ENCODE measurements around the gene TTC34. TPM values are rescaled to one million over a fixed set of nuclear protein-coding genes. Genes with fewer than 3 reads are reported as not detected.

TTC34 gene
- total and polyA plus RNA-seq, 10 of the 15 experiments (the other 5 are each of a cell fraction or from before 2014, with no cell fraction given), result 0.03 to 0.49 (median 0.05) TPM; not detected in 2

DNA sequence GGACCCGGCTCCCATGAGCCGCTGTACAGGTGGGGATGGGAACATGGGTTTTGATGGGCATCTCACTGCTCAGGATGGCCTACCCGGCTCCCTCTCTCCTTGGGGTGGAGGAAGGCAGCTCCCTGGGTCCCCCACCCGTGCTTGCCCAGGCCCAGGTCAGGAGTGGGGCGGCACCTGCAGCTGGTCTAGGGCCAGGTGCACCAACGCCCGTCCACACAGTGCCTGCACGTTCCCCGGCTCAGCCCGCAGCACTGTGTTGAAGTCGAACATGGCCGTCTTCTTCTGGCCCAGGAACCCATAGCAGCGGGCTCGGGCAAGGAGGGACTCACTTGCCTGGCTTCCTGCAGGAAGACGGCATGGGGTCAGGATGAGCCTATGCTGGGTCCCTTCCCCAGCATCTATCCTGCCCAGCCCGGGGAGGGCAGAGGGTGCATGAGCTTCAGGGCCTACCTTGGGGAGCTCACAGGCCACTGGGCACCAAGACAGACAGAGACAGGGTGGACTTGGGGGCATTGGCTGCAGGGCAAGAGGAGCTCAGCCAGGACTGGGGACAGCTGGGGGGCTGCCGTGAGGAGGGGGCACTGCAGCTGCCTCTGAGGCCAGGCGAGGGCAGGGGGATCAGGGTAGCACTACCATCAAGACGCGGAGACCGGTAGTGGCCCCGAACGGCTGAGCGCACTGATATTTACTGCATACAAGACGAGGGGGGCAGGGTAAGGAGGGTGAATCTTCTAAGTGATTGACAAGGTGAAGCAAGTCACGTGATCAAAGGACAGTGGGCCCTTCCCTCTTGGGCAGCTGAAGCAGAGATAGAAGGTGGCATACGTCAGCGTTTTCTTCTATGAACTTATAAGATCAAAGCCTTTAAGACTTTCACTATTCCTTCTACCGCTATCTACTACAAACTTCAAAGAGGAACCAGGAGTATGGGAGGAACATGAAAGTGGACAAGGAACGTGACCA lies 17.8 kb downstream of the TTC34 start (continued):
- TF ChIP-seq, protein P1, sequence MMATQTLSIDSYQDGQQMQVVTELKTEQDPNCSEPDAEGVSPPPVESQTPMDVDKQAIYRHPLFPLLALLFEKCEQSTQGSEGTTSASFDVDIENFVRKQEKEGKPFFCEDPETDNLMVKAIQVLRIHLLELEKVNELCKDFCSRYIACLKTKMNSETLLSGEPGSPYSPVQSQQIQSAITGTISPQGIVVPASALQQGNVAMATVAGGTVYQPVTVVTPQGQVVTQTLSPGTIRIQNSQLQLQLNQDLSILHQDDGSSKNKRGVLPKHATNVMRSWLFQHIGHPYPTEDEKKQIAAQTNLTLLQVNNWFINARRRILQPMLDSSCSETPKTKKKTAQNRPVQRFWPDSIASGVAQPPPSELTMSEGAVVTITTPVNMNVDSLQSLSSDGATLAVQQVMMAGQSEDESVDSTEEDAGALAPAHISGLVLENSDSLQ (IDR thresholded peaks at IDR 0.05), result no peak
- TF ChIP-seq ZNF217 (IDR thresholded peaks at IDR 0.05) (no peak), POLR2AphosphoS2 (IDR thresholded peaks at IDR 0.05; ENCODE audit: low read depth, low read length) (no peak)
- TF ChIP-seq, protein P2, sequence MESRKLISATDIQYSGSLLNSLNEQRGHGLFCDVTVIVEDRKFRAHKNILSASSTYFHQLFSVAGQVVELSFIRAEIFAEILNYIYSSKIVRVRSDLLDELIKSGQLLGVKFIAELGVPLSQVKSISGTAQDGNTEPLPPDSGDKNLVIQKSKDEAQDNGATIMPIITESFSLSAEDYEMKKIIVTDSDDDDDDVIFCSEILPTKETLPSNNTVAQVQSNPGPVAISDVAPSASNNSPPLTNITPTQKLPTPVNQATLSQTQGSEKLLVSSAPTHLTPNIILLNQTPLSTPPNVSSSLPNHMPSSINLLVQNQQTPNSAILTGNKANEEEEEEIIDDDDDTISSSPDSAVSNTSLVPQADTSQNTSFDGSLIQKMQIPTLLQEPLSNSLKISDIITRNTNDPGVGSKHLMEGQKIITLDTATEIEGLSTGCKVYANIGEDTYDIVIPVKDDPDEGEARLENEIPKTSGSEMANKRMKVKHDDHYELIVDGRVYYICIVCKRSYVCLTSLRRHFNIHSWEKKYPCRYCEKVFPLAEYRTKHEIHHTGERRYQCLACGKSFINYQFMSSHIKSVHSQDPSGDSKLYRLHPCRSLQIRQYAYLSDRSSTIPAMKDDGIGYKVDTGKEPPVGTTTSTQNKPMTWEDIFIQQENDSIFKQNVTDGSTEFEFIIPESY (IDR thresholded peaks at IDR 0.05), result no peak

DNA sequence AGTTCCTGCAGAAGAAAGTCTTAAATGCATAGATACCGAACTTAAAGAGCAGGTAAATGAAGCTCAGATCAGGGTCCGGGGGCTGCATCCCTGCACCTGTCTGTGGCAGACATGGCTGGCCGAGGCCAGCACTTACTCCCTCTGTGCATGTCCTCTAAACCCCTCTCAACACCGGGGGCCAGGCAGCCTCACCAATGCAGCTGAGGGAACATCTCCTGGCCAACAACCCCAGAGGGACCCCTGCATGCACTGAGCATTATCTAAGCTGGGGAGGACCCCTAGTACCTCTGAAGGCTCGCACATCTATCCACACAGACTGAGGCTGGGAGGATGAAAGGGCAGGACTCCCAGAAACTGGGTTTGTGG lies 18.4 kb downstream of the TTC34 start:
- ChIA-PET SMC1A (ENCODE audit: uncharacterized antibody, unreplicated experiment) (no interaction called here), RAD21 (ENCODE audit: unreplicated experiment) (no interaction called here), POLR2A (no interaction called here), CTCF (no interaction called here)
- no peak overlapping the region for H3K27ac ChIP-seq (ENCODE audit: control insufficient read depth, insufficient read depth)
- no peaks in the 10 kb centered on the region for H3K79me2 ChIP-seq (ENCODE audit: control insufficient read depth, insufficient read depth, low read length)
- H3K4me2 ChIP-seq (ENCODE audit: control insufficient read depth, insufficient read depth), result no peak overlapping the region
- intact Hi-C loops (cut with micrococcal nuclease; ENCODE audit: unreplicated experiment), result no loop called here
- no peaks in the 10 kb centered on the region for H3K27me3 ChIP-seq (replicated peaks in 1 of 2; ENCODE audit: control insufficient read depth in 2 of 2, insufficient read depth in 2 of 2, low read length in 1 of 2)
- DNase-seq (ENCODE audit: low read depth, low spot score) (no peak), FAIRE-seq (no peak), ATAC-seq (no peak)
- H3K9me3 ChIP-seq (replicated peaks; ENCODE audit: control insufficient read depth, insufficient read depth, low read length), result no peaks in the 10 kb centered on the region; the same call in 2 of the 3 replicates
- no peak overlapping the region for H3K4me3 ChIP-seq
- no peaks in the 10 kb centered on the region for H3K4me1 ChIP-seq (ENCODE audit: control insufficient read depth, insufficient read depth, low read length)
- no peak overlapping the region for H2AFZ ChIP-seq (ENCODE audit: control insufficient read depth, low read depth, low read length)
- no peaks in the 10 kb centered on the region for H3K36me3 ChIP-seq (ENCODE audit: control insufficient read depth in 2 of 2, insufficient read depth in 2 of 2, low read length in 1 of 2)
- in situ Hi-C loops (cut with MboI), result loop anchor here (25.0 kb wide), 1 partner anchor 821 kb away; no protein-coding TSS in a partner anchor
- BruUV-seq (replicated peaks), result no TSS peak
- WGBS (ENCODE audit: insufficient coverage, insufficient replicate concordance, low lambda C conversion rate, missing lambda C conversion rate), result 28% methylated on average over 5 of the region's 5 CpGs
- no peaks in the 10 kb centered on the region for H4K20me1 ChIP-seq (ENCODE audit: control insufficient read depth, insufficient read depth)
- H3K9ac ChIP-seq (ENCODE audit: control insufficient read depth, insufficient read depth, low read length), result no peak overlapping the region
- TF ChIP-seq ZNF622 (IDR thresholded peaks at IDR 0.05) (no peak), PML (IDR thresholded peaks at IDR 0.05; ENCODE audit: low read length) (no peak), BHLHE40 (IDR thresholded peaks at IDR 0.05; ENCODE audit: borderline replicate concordance in 1 of 2, low read depth in 2 of 2, low read length in 1 of 2) (no peak)
- TF ChIP-seq, protein P3, sequence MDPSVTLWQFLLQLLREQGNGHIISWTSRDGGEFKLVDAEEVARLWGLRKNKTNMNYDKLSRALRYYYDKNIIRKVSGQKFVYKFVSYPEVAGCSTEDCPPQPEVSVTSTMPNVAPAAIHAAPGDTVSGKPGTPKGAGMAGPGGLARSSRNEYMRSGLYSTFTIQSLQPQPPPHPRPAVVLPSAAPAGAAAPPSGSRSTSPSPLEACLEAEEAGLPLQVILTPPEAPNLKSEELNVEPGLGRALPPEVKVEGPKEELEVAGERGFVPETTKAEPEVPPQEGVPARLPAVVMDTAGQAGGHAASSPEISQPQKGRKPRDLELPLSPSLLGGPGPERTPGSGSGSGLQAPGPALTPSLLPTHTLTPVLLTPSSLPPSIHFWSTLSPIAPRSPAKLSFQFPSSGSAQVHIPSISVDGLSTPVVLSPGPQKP (IDR thresholded peaks at IDR 0.05; ENCODE audit: low read depth, low read length), result no peak
- TF ChIP-seq, protein P4, sequence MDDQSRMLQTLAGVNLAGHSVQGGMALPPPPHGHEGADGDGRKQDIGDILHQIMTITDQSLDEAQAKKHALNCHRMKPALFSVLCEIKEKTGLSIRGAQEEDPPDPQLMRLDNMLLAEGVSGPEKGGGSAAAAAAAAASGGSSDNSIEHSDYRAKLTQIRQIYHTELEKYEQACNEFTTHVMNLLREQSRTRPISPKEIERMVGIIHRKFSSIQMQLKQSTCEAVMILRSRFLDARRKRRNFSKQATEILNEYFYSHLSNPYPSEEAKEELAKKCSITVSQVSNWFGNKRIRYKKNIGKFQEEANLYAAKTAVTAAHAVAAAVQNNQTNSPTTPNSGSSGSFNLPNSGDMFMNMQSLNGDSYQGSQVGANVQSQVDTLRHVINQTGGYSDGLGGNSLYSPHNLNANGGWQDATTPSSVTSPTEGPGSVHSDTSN (IDR thresholded peaks at IDR 0.05; ENCODE audit: insufficient replicate concordance, low read depth, low read length), result no peak
- TF ChIP-seq, protein P5, sequence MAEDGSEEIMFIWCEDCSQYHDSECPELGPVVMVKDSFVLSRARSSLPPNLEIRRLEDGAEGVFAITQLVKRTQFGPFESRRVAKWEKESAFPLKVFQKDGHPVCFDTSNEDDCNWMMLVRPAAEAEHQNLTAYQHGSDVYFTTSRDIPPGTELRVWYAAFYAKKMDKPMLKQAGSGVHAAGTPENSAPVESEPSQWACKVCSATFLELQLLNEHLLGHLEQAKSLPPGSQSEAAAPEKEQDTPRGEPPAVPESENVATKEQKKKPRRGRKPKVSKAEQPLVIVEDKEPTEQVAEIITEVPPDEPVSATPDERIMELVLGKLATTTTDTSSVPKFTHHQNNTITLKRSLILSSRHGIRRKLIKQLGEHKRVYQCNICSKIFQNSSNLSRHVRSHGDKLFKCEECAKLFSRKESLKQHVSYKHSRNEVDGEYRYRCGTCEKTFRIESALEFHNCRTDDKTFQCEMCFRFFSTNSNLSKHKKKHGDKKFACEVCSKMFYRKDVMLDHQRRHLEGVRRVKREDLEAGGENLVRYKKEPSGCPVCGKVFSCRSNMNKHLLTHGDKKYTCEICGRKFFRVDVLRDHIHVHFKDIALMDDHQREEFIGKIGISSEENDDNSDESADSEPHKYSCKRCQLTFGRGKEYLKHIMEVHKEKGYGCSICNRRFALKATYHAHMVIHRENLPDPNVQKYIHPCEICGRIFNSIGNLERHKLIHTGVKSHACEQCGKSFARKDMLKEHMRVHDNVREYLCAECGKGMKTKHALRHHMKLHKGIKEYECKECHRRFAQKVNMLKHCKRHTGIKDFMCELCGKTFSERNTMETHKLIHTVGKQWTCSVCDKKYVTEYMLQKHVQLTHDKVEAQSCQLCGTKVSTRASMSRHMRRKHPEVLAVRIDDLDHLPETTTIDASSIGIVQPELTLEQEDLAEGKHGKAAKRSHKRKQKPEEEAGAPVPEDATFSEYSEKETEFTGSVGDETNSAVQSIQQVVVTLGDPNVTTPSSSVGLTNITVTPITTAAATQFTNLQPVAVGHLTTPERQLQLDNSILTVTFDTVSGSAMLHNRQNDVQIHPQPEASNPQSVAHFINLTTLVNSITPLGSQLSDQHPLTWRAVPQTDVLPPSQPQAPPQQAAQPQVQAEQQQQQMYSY (CRISPR knock-in tag; IDR thresholded peaks at IDR 0.05), result no peak

Data from GM12878 (cell line).